NCI-H1092 treated with DMSO at 0.1 percent for 48 hours (cell line): ENCODE results near the gene RHO.

ENCODE experiments used
- DNase-seq: peaks from one replicate; lab custom pipeline; 2025; lab: John Stamatoyannopoulos, UW

Gene RHO

DNA sequence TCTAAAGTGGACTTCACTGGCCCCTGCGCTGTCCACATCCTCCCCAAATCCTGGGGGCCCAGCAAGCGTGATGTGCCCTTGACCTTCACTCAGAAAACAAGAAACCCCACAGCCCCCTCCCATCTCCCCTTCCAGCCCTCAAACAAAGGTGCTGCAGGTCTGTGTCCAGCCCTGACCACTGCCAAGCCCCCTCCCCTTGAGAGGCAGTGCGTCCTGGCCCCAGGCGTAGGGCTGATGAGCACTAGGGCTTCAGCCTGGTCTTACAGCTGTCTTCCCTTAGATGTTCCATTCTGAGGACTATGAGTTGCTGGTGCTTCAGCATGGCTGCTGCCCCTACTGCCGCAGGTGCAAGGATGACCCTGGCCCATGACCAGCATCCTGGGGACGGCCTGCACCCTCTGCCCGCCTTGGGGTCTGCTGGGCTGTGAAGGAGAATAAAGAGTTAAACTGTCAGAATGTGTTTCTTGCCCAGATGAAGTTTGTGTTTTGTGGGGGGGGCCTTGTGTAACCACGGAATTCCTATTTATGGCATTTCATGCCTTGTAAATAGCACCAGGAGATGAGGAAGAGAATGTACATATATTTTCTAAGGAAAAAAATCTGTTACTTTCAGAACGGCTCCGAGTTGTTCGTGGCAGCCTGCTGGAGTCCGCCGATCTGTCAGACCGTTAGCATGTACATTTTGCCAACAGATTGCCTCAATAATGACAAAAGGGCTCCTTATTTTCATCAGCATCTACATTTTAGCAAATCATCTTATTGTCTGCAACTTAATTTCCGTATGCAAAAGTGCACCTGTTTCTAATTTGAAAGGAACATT lies 8.3 kb upstream of the RHO start:
- no peak for DNase-seq

DNA sequence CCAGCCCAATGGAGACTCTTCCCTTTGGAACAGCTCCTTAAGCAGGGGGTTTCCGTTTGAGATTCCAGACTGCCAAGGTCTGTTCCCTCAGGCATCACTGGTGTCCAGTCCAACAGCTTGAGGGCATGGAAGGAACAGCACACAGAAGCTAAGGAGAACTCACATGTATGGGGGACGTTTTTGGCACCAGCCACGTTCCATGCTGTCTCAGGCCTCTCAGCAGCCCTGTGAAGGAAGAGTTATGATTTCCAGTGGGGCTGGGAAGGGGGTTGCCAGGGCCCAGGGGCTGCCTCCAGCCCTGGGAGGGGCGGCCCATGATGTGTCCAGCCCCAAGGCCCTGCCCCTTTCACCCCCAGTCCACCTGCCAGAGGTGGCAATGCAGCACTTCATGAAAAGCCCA lies 7.5 kb upstream of the RHO start:
- DNase-seq, result no peak

DNA sequence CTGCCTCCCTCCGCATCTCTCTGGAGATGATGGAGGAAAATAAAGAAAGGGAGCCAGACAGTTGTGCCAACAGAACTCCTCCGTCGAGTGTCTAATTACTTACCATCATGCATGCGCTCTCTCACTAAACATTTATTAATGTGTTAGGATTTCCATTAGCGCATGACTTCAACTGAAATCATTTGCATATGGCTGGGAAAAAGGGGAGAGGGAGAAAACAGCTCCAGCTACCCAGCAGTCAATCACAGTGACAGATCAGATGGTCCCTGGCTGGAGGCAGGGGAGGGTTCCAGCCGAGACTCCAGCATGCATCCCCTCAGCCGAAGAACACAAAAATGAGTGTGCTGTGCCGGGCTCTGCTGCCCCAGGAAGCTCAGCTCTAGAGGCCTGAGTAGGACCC lies 6.8 kb upstream of the RHO start:
- no peak for DNase-seq

DNA sequence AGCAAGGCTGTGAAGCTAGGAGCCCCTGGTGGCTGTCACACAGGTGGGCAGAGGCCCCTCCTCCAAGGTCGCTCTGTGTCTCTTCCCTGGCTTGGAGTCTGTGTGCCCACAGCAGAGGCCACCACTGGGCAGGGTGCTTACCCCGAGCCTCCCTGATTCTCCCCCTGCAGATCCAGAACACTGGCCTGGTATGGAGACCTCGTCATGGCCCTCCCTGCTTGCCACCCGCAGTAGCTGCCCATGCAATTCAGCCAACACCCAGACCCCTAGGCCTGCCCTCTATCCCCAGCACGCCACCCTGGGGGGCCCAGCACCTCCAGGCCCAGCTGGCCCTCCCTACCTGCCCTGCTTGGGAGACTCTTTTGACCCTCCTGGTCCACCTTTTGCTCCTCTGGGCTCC lies 5.5 kb upstream of the RHO start:
- DNase-seq, result no peak

DNA sequence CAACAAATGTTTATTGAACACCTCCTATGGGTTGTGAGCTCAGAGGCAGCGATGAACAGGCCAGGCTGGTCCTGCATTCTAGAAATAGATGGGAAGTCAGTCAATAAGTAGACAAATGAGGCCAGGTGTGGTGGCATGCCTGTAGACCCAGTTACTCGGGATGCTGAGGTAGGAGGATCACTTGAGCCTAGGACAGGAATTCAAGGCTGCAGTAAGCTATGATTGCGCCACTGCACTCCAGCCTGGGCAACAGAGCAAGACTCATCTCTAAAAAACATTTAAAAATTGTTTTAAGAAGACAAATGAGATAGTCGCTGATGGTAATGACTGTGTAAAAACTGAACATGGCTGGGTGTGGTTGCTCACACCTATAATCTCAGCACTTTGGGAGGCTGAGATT lies 4.4 kb upstream of the RHO start:
- DNase-seq, result no peak

DNA sequence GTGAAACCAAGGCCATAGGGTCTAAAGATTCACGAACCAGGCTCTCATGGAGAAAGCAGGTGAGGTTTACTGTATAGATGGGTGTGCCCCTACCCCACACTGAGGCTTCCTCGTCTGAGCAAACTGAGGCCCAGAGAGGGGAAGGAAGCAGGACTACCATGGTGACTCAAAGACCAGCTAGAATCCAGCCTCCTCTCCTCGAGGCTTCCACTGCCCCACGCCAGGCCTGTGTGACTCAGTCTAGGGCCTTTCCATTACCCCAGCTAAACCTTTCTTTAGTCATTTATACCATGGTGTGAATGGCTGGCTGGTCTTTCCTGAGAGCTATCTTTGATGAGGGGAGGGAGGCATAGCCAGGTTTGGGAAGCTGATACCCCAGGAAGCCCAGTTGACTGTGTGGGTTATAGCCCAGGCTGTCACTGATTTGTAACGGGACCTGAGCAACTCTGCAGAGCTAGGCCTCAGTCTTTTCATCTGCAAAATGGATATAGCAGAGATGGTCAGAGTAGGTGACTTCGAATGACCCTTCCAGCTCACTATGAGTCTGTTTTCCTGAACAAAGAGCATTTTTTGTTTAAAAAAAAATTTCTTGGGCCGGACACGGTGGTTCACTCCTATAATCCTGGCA lies 3.0 kb upstream of the RHO start:
- no peak for DNase-seq

DNA sequence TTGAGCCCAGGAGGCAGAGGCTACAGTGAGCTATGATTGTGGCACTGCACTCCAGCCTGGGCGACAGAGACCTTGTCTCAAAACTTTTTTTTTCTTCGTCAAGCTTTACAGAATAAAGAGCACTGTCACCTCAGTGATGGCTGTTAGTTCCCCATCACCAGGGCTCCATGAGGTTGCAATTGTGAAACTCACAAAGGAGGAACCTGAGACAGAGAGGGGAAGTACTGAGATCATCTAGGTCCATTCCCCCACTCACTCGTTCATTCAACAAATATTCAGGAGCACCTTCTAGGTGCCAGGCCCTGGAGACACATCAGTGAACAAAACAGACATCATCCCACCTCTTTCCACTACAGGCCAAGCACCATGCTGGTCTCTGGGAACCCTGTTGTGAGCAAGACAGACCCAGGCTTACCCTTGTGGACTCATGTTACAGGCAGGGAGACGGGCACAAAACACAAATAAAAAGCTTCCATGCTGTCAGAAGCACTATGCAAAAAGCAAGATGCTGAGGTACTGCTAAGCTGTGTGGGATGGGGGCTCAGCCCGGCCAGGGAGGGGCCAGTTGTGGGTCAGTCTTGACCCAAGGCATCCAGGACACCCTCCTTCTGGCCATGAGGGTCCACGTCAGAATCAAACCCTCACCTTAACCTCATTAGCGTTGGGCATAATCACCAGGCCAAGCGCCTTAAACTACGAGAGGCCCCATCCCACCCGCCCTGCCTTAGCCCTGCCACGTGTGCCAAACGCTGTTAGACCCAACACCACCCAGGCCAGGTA lies 2.1 kb upstream of the RHO start:
- DNase-seq, result no peak

DNA sequence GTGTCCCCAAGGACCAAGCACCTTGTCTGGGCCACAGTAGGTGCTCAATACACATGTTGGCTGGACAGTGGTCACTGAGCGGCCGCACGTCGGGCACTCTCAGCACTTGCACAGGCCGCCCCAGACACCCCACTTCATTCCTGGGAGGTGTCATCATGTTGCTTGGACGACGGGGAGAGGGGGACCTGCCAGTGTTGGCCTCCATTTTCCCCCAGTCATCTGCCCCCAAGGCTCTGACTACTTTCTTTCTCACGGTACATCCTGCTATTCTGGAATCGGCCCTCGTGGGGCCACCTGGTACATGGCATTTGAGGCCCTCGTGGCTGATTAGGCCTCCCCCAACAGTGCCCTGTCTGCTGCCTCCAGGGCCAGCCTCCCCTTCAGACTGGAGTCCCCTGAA lies 1.2 kb upstream of the RHO start:
- DNase-seq, result no peak

DNA sequence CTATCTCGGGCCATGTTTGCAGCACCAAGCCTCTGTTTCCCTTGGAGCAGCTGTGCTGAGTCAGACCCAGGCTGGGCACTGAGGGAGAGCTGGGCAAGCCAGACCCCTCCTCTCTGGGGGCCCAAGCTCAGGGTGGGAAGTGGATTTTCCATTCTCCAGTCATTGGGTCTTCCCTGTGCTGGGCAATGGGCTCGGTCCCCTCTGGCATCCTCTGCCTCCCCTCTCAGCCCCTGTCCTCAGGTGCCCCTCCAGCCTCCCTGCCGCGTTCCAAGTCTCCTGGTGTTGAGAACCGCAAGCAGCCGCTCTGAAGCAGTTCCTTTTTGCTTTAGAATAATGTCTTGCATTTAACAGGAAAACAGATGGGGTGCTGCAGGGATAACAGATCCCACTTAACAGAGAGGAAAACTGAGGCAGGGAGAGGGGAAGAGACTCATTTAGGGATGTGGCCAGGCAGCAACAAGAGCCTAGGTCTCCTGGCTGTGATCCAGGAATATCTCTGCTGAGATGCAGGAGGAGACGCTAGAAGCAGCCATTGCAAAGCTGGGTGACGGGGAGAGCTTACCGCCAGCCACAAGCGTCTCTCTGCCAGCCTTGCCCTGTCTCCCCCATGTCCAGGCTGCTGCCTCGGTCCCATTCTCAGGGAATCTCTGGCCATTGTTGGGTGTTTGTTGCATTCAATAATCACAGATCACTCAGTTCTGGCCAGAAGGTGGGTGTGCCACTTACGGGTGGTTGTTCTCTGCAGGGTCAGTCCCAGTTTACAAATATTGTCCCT lies 1.2 kb downstream of the RHO start:
- DNase-seq, result no peak

DNA sequence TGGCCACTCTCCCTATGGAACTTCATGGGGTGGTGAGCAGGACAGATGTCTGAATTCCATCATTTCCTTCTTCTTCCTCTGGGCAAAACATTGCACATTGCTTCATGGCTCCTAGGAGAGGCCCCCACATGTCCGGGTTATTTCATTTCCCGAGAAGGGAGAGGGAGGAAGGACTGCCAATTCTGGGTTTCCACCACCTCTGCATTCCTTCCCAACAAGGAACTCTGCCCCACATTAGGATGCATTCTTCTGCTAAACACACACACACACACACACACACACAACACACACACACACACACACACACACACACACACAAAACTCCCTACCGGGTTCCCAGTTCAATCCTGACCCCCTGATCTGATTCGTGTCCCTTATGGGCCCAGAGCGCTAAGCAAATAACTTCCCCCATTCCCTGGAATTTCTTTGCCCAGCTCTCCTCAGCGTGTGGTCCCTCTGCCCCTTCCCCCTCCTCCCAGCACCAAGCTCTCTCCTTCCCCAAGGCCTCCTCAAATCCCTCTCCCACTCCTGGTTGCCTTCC lies 1.9 kb downstream of the RHO start:
- DNase-seq, result no peak

DNA sequence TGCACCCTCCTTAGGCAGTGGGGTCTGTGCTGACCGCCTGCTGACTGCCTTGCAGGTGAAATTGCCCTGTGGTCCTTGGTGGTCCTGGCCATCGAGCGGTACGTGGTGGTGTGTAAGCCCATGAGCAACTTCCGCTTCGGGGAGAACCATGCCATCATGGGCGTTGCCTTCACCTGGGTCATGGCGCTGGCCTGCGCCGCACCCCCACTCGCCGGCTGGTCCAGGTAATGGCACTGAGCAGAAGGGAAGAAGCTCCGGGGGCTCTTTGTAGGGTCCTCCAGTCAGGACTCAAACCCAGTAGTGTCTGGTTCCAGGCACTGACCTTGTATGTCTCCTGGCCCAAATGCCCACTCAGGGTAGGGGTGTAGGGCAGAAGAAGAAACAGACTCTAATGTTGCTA lies 2.4 kb downstream of the RHO start:
- DNase-seq, result no peak

DNA sequence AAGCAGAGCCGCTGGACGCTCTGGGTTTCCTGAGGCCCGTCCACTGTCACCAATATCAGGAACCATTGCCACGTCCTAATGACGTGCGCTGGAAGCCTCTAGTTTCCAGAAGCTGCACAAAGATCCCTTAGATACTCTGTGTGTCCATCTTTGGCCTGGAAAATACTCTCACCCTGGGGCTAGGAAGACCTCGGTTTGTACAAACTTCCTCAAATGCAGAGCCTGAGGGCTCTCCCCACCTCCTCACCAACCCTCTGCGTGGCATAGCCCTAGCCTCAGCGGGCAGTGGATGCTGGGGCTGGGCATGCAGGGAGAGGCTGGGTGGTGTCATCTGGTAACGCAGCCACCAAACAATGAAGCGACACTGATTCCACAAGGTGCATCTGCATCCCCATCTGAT lies 3.3 kb downstream of the RHO start:
- DNase-seq, result no peak

DNA sequence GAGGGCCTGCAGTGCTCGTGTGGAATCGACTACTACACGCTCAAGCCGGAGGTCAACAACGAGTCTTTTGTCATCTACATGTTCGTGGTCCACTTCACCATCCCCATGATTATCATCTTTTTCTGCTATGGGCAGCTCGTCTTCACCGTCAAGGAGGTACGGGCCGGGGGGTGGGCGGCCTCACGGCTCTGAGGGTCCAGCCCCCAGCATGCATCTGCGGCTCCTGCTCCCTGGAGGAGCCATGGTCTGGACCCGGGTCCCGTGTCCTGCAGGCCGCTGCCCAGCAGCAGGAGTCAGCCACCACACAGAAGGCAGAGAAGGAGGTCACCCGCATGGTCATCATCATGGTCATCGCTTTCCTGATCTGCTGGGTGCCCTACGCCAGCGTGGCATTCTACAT lies 3.8 kb downstream of the RHO start:
- no peak for DNase-seq

DNA sequence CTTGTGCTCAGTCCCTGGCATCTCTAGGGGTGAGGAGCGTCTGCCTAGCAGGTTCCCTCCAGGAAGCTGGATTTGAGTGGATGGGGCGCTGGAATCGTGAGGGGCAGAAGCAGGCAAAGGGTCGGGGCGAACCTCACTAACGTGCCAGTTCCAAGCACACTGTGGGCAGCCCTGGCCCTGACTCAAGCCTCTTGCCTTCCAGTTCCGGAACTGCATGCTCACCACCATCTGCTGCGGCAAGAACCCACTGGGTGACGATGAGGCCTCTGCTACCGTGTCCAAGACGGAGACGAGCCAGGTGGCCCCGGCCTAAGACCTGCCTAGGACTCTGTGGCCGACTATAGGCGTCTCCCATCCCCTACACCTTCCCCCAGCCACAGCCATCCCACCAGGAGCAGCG lies 5.0 kb downstream of the RHO start:
- DNase-seq, result no peak

DNA sequence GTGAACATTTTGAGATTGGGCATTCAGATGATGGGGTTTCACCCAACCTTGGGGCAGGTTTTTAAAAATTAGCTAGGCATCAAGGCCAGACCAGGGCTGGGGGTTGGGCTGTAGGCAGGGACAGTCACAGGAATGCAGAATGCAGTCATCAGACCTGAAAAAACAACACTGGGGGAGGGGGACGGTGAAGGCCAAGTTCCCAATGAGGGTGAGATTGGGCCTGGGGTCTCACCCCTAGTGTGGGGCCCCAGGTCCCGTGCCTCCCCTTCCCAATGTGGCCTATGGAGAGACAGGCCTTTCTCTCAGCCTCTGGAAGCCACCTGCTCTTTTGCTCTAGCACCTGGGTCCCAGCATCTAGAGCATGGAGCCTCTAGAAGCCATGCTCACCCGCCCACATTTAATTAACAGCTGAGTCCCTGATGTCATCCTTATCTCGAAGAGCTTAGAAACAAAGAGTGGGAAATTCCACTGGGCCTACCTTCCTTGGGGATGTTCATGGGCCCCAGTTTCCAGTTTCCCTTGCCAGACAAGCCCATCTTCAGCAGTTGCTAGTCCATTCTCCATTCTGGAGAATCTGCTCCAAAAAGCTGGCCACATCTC lies 6.1 kb downstream of the RHO start:
- DNase-seq, result no peak

DNA sequence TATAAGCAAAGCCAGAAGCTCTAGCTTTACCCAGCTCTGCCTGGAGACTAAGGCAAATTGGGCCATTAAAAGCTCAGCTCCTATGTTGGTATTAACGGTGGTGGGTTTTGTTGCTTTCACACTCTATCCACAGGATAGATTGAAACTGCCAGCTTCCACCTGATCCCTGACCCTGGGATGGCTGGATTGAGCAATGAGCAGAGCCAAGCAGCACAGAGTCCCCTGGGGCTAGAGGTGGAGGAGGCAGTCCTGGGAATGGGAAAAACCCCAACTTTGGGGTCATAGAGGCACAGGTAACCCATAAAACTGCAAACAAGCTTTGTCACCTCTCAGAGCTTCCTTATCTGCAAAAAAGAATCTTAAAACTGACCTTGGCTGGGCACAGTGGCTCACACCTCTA lies 6.6 kb downstream of the RHO start:
- DNase-seq, result no peak

DNA sequence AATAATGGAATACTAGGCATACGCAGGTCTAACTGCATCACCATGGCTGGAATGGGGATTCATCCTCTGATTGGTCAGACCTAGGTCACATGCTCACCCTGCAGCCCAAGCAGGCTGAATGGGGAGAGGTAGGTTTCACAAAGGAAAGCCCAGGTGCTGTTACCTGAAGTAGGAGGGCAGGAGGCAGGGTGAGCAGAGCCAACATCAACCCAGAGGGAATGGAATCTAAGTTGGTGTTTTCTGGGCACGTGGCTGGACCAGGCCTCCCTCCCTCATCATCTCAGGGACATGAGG lies 7.9 kb downstream of the RHO start:
- DNase-seq, result no peak

DNA sequence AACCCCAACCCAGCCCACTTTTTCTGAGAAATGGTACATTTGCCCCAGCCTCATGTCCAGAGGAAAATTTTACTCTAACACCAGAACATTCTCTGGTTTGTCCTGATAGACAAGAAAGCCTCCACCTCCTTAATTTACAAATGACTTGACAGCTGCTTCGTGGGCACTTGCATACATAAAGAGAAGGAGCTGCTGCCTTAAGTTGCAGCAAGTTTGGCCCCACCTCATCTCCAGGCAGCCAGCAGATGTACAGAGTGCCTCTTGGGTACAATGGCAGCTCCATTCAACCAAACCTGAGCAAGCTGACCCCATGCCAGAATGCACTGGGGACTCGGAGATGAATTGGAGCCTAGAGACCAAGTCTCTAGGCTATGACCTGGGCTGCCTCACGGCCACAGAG lies 8.4 kb downstream of the RHO start:
- no peak for DNase-seq

DNA sequence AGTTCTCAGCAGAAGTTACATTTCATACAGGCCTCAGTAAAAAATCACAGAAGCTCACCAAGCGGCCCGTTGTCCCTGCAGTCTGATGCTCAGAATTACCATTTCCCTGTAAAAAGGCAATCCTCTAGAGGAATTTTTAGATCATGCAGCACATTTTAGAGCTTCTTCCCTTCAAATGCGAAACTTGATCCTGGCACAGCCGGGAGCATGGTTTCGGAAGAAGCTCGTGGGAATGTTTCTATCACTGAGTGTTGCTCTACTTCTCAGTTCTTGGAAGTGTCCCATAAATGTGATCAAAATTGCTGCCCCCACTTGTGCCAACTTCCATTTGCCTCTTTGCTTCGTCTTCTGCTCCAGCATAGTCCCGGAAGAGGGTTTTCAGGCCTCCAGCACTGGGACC lies 10.8 kb downstream of the RHO start:
- no peak for DNase-seq

DNA sequence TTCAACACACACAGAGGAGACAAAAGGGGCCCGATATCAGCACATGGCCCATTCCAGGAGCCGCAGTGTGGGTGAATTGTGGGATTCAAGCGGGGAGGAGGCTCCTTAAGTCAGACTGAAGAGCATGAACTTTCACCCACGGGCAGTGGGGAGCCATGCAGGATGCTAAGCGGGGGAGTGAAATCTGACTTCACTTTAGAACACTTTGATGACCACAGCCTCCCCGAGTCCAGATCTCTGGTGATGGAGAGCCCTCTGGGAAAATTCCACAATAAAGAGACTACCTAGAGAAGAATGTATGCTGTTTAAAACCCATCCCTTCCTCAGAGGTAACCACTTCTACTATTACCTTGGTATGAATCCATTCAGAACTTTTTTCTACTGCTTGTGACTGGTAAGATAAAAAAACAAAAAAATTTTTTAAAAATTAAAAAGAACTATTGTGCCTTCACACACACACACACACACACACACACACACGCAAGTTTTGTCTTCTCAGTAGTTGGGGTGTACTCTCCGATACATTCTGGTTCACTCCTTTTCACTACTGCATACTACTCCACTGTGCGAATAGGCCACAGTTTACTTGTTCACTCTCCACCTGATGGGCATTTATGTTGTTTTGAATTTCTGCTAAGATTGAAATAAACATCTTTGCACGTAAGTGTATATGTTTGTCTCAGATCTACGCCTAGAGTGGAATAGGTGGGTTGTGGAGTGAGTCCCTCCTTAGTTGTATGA lies 12.5 kb downstream of the RHO start:
- no peak for DNase-seq

DNA sequence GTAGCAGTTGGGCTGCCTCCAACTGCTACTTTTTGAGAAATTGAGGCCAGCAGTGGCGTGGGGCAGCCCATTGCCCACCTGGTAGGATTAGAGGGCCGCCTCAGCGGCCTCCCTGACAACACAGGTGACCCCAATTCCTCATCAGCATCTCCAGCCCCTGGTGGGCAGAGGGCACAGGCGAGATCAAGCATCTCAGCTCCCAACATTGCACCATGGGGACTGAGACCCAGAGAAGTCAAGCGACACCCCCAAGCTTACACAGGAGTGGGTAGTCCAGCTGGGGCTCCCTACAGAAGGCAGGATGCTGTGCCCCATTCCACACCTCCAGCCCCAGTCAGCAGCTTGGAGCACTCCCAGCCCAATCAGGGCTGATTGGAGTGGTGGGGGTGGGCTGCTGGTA lies 14.3 kb downstream of the RHO start:
- no peak for DNase-seq
